A549 (cell line): ENCODE data around the gene FANCC. TPM values are rescaled to one million over a fixed set of nuclear protein-coding genes. Genes with fewer than 3 reads are reported as not detected.

Source experiments
- ATAC-seq, 2 experiments: fragments of 200-7000 bp in 1 of 2; fragments of >200 bp in 1 of 2; cut with Nextera tagmentation in 1 of 2; cut with Tn5 transposase in 1 of 2; 3 replicates each; pipeline versions ENCODE4 v1.8.0 to v1.9.1; 2018 to 2020; ENCODE audit warnings: mild to moderate bottlenecking in 1 of 2, moderate library complexity in 1 of 2
- CTCF ChIA-PET: fragments of 300-600 bp; sonication (Branson Sonifier 250); formaldehyde crosslinking; extraction: SDS; loops from one replicate; lab custom pipeline; 2021; ENCODE audit warnings: antibody characterized with exemption, inconsistent platforms; lab: Yijun Ruan, JAX
- POLR2A ChIA-PET: fragments of 350-600 bp; formaldehyde crosslinking; extraction: SDS; loops from one replicate; lab custom pipeline; 2021; ENCODE audit warnings: antibody characterized with exemption, inconsistent platforms; lab: Yijun Ruan, JAX
- DNase-seq, 2 experiments: peaks; one replicate each; pipeline versions ENCODE4 v3.0.0 to v3.0.0-alpha.2; 2011 to 2016; ENCODE audit warnings: low read depth in 1 of 2, low spot score in 1 of 2
- FAIRE-seq: peaks from 2 replicates; lab custom pipeline; 2011; peaks lifted over from hg19 to GRCh38; lab: Jason Lieb, UNC
- H3K27ac ChIP-seq, 2 experiments: fragments of >200 bp; sonication (Bioruptor Twin); formaldehyde crosslinking; 3 replicates each; pipeline ENCODE4 v1.5.1; 2016 to 2017
- H3K4me1 ChIP-seq: fragments of >200 bp; sonication (Bioruptor Twin); formaldehyde crosslinking; 3 replicates; pipeline ENCODE4 v1.6.1; 2016
- H3K4me2 ChIP-seq: fragments of >200 bp; sonication (Bioruptor Twin); formaldehyde crosslinking; 3 replicates; pipeline ENCODE4 v1.6.1; 2016
- H3K4me3 ChIP-seq: fragments of >200 bp; sonication (Bioruptor Twin); formaldehyde crosslinking; 3 replicates; pipeline ENCODE4 v1.5.1; 2016
- H3K9me3 ChIP-seq: fragments of >200 bp; sonication (Bioruptor Twin); formaldehyde crosslinking; 3 replicates; pipeline ENCODE4 v1.6.1; 2016
- CHD2 ChIP-seq: fragments of 150-350 bp; IDR thresholded peaks from 2 replicates; pipeline ENCODE4 v1.6.1; 2014; ENCODE audit warnings: low read length; ENCODE audit not compliant: partially characterized antibody
- CHD4 ChIP-seq: fragments of 200-600 bp; sonication (generic); IDR thresholded peaks from 2 replicates; pipeline ENCODE4 v1.6.1; 2016; ENCODE audit warnings: antibody characterized with exemption, mild to moderate bottlenecking, borderline replicate concordance
- EP300 ChIP-seq, 2 experiments: fragments of >200 bp; sonication (Bioruptor Twin); formaldehyde crosslinking; IDR thresholded peaks; 2 replicates in 1 of 2; 3 replicates in 1 of 2; pipeline ENCODE4 v1.6.1; 2016 to 2017
- ESRRA ChIP-seq: fragments of 150-350 bp; IDR thresholded peaks from 2 replicates; pipeline ENCODE4 v1.6.1; 2014; ENCODE audit warnings: mild to moderate bottlenecking, low read length, borderline replicate concordance
- FOSL2 ChIP-seq, 2 experiments: fragments of 450-650 bp in 1 of 2; fragments of >200 bp in 1 of 2; sonication (Bioruptor Twin) in 1 of 2; formaldehyde crosslinking; IDR thresholded peaks; 2 replicates each; pipeline versions ENCODE4 v1.5.0 to v1.6.1; 2016 to 2020; ENCODE audit warnings: mild to moderate bottlenecking in 1 of 2, moderate library complexity in 1 of 2
- FOXS1 ChIP-seq: fragments of 250-450 bp; sonication (Bioruptor Pico); IDR thresholded peaks from 2 replicates; pipeline ENCODE4 v1.5.0; 2020; ENCODE audit warnings: mild to moderate bottlenecking, moderate library complexity
- HES2 ChIP-seq: fragments of >200 bp; sonication (Bioruptor Twin); formaldehyde crosslinking; IDR thresholded peaks from 2 replicates; pipeline ENCODE4 v1.6.1; 2016
- KDM1A ChIP-seq: fragments of 200-600 bp; sonication (generic); IDR thresholded peaks from 2 replicates; pipeline ENCODE4 v1.6.1; 2016; ENCODE audit warnings: low read depth, mild to moderate bottlenecking
- MAX ChIP-seq: IDR thresholded peaks from 2 replicates; pipeline ENCODE4 v1.6.1; 2012
- MYC ChIP-seq: IDR thresholded peaks from 2 replicates; pipeline ENCODE4 v1.6.1; 2012; ENCODE audit warnings: mild to moderate bottlenecking, inconsistent platforms, low read length, improper control_type of control experiment, borderline replicate concordance
- NFE2L2 ChIP-seq: fragments of 150-350 bp; conservative IDR thresholded peaks from 2 replicates; pipeline ENCODE4 v1.6.1; 2014; ENCODE audit warnings: low read length
- PHF8 ChIP-seq: fragments of 200-600 bp; sonication (generic); IDR thresholded peaks from 2 replicates; pipeline ENCODE4 v1.6.1; 2016; ENCODE audit warnings: low read depth, mild to moderate bottlenecking, antibody characterized with exemption, moderate library complexity, borderline replicate concordance
- RFX5 ChIP-seq: fragments of 450-650 bp; IDR thresholded peaks from 2 replicates; pipeline ENCODE4 v1.7.1; 2014; ENCODE audit warnings: antibody characterized with exemption, mild to moderate bottlenecking, moderate library complexity
- SMC3 ChIP-seq: fragments of >200 bp; sonication (Bioruptor Twin); formaldehyde crosslinking; IDR thresholded peaks from 3 replicates; pipeline ENCODE4 v1.6.1; 2018; ENCODE audit warnings: inconsistent platforms
- SREBF2 ChIP-seq: fragments of 450-650 bp; IDR thresholded peaks from 2 replicates; pipeline ENCODE4 v1.6.1; 2014; ENCODE audit warnings: mild to moderate bottlenecking, moderate library complexity
- TFCP2L1 ChIP-seq: fragments of 250-450 bp; sonication (Bioruptor Pico); IDR thresholded peaks from 2 replicates; pipeline ENCODE4 v1.5.0; 2021; ENCODE audit warnings: mild to moderate bottlenecking
- USF2 ChIP-seq: fragments of 450-650 bp; IDR thresholded peaks from 2 replicates; pipeline ENCODE4 v1.6.1; 2014; ENCODE audit warnings: antibody characterized with exemption
- ZSCAN20 ChIP-seq: fragments of 250-450 bp; sonication (Bioruptor Pico); IDR thresholded peaks from 2 replicates; pipeline ENCODE4 v1.8.0; 2022; ENCODE audit warnings: mild to moderate bottlenecking, moderate library complexity
- WGBS: methylation state at CpG from one replicate; pipeline ENCODE4 v1.1.6; 2017; ENCODE audit errors: missing lambda C conversion rate; 5-methylcytosine and 5-hydroxymethylcytosine counted together
- polyA plus RNA-seq, 4 experiments: library from polyadenylated mRNA; depleted of rRNA in 3 of 4; stranded (reverse); fragments of >200 nt; fragmentation: RNase III in 1 of 4; extraction: RNeasy Plus Mini Kit Qiagen cat#74134 plus additional on column Dnase treatment in 1 of 4; gene quantifications; 2 replicates in 3 of 4; 3 replicates in 1 of 4; pipeline ENCODE4 v1.2.3, GENCODE V29; 2011 to 2017
- TF ChIP-seq, protein P1 (sequence below): IDR thresholded peaks from 2 replicates; pipeline ENCODE4 v1.6.1; 2012; ENCODE audit warnings: low read depth, borderline replicate concordance
- TF ChIP-seq, protein P2 (sequence below): fragments of 250-450 bp; sonication (Bioruptor Pico); IDR thresholded peaks from 2 replicates; pipeline ENCODE4 v1.5.0; 2021; ENCODE audit warnings: mild to moderate bottlenecking, moderate library complexity, borderline replicate concordance
- TF ChIP-seq, protein P3 (sequence below): fragments of >200 bp; sonication (Bioruptor Twin); formaldehyde crosslinking; IDR thresholded peaks from 3 replicates; pipeline ENCODE4 v1.6.1; 2016

FANCC gene
- polyA plus RNA-seq, 2 of the 4 experiments (the other 2 are of a cell fraction): 13.5 to 24.9 TPM

- 94% methylated on average over 9 of the region's 9 CpGs for WGBS
- TF ChIP-seq PHF8: no peak
- TF ChIP-seq FOSL2 (IDR thresholded peaks at IDR 0.05): no peak
- no peak for TF ChIP-seq FOSL2 (CRISPR knock-in tag; IDR thresholded peaks at IDR 0.05)
- no peak for TF ChIP-seq USF2
- no peak for TF ChIP-seq HES2
- TF ChIP-seq ESRRA: no peak
- no peak for TF ChIP-seq KDM1A
- no peak for TF ChIP-seq ZSCAN20 (CRISPR knock-in tag)
- no peak for TF ChIP-seq EP300 (IDR thresholded peaks at IDR 0.05)
- TF ChIP-seq, protein P1, sequence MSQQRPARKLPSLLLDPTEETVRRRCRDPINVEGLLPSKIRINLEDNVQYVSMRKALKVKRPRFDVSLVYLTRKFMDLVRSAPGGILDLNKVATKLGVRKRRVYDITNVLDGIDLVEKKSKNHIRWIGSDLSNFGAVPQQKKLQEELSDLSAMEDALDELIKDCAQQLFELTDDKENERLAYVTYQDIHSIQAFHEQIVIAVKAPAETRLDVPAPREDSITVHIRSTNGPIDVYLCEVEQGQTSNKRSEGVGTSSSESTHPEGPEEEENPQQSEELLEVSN: no peak
- TF ChIP-seq MYC: no peak
- no peak for TF ChIP-seq MAX
- TF ChIP-seq CHD2: no peak
- no peak for TF ChIP-seq FOXS1
- TF ChIP-seq, protein P2, sequence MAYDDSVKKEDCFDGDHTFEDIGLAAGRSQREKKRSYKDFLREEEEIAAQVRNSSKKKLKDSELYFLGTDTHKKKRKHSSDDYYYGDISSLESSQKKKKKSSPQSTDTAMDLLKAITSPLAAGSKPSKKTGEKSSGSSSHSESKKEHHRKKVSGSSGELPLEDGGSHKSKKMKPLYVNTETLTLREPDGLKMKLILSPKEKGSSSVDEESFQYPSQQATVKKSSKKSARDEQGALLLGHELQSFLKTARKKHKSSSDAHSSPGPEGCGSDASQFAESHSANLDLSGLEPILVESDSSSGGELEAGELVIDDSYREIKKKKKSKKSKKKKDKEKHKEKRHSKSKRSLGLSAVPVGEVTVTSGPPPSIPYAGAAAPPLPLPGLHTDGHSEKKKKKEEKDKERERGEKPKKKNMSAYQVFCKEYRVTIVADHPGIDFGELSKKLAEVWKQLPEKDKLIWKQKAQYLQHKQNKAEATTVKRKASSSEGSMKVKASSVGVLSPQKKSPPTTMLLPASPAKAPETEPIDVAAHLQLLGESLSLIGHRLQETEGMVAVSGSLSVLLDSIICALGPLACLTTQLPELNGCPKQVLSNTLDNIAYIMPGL (CRISPR knock-in tag): no peak
- H3K9me3 ChIP-seq: no peaks in the 10 kb centered on the region
- CTCF ChIA-PET: interaction anchor here (4.1 kb wide), 1 partner anchor 14 kb away, joined by 18 read pairs; no protein-coding TSS in a partner anchor
- H3K4me3 ChIP-seq: no peak overlapping the region
- FAIRE-seq: no peak
- H3K4me2 ChIP-seq: no peak overlapping the region
- no peak overlapping the region for H3K27ac ChIP-seq
- no peaks in the 10 kb centered on the region for H3K4me1 ChIP-seq
- POLR2A ChIA-PET: no interaction called here
- ATAC-seq: no peak
- no peak for DNase-seq
Measured at GRCh38 chr9:95250462-95251221, 66.9 kb downstream of the FANCC start.

DNA sequence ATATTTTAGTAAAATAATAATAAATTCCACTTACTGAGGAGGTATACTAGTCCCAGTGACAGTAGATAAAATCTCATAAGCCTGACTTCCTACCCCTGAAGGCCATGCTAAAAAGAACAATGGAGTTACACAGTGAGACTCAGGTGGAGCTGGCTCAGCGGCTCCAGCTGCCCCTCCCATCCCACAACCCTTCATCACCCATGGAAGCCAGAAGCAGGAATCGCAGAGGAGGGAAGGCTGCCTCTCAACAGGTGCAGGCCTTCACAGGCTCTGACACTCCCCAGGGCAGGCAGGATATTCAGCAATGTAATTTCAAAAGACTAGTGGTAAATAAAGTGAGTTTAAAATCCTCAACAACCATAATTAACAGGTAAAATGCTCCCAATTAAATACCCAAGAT lies 67.5 kb downstream of the FANCC start:
- ATAC-seq (no peak), DNase-seq (no peak), FAIRE-seq (no peak)
- H3K4me3 ChIP-seq: no peak overlapping the region
- no peak for TF ChIP-seq SMC3
- TF ChIP-seq PHF8: no peak
- TF ChIP-seq CHD2: no peak
- TF ChIP-seq TFCP2L1: no peak
- TF ChIP-seq SREBF2: no peak
- TF ChIP-seq NFE2L2: no peak
- TF ChIP-seq, protein P3, sequence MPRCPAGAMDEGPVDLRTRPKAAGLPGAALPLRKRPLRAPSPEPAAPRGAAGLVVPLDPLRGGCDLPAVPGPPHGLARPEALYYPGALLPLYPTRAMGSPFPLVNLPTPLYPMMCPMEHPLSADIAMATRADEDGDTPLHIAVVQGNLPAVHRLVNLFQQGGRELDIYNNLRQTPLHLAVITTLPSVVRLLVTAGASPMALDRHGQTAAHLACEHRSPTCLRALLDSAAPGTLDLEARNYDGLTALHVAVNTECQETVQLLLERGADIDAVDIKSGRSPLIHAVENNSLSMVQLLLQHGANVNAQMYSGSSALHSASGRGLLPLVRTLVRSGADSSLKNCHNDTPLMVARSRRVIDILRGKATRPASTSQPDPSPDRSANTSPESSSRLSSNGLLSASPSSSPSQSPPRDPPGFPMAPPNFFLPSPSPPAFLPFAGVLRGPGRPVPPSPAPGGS: no peak
- no peak for TF ChIP-seq RFX5
- no peak for TF ChIP-seq CHD4
- no peaks in the 10 kb centered on the region for H3K4me1 ChIP-seq
- WGBS: 92% methylated on average over 2 of the region's 2 CpGs
- ChIA-PET POLR2A (no interaction called here), CTCF (interaction anchor here (4.1 kb wide), 1 partner anchor 15 kb away, joined by 18 read pairs; no protein-coding TSS in a partner anchor)
- H3K4me2 ChIP-seq: no peak overlapping the region
- H3K27ac ChIP-seq: no peak overlapping the region
- H3K9me3 ChIP-seq: no peaks in the 10 kb centered on the region
